ENCODE results near the gene CLTRN. TPM values are rescaled to one million over a fixed set of nuclear protein-coding genes. Genes with fewer than 3 reads are reported as not detected.

The CLTRN gene
- total and polyA plus RNA-seq, 2 donors (not counting 3 experiments of a cell fraction or from before 2014, with no cell fraction given) = 0.04 TPM; not detected in 1

GRCh38 chrX:15673970-15674369 lies 9.4 kb upstream of the CLTRN start:
- H3K9me3 ChIP-seq (replicated peaks; ENCODE audit: control insufficient read depth, insufficient read depth, low read length) = no peaks in the 10 kb centered on the region
- POLR2A ChIA-PET = no interaction called here
- no peak for DNase-seq (ENCODE audit: low read depth, low spot score)
- peak overlapping the region; percentile 78 for H3K4me2 ChIP-seq (ENCODE audit: insufficient read depth, low read length)
- H3K27ac ChIP-seq (ENCODE audit: insufficient read depth, low read depth, low read length) = no peak overlapping the region
- TF ChIP-seq MYC (IDR thresholded peaks at IDR 0.05; ENCODE audit: low read depth, low read length) (no peak), POLR2A (IDR thresholded peaks at IDR 0.05; ENCODE audit: low read depth, low read length) (no peak), JUN (IDR thresholded peaks at IDR 0.05; ENCODE audit: borderline replicate concordance, insufficient read depth, insufficient read length, low read depth) (no peak), POLR2AphosphoS5 (IDR thresholded peaks at IDR 0.05; ENCODE audit: insufficient read depth, low read depth, low read length) (no peak), GATA2 (IDR thresholded peaks at IDR 0.05; ENCODE audit: insufficient read depth, insufficient read length, low read depth, low read length) (no peak), EZH2 (IDR thresholded peaks at IDR 0.05; ENCODE audit: borderline replicate concordance, low read depth, low read length, severe bottlenecking) (no peak), FOS (IDR thresholded peaks at IDR 0.05; ENCODE audit: borderline replicate concordance, insufficient read depth, low read length) (no peak)
- TF ChIP-seq, protein P1, sequence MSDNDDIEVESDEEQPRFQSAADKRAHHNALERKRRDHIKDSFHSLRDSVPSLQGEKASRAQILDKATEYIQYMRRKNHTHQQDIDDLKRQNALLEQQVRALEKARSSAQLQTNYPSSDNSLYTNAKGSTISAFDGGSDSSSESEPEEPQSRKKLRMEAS (IDR thresholded peaks at IDR 0.05; ENCODE audit: insufficient read depth, insufficient read length) = no peak
- TF ChIP-seq, protein P2, sequence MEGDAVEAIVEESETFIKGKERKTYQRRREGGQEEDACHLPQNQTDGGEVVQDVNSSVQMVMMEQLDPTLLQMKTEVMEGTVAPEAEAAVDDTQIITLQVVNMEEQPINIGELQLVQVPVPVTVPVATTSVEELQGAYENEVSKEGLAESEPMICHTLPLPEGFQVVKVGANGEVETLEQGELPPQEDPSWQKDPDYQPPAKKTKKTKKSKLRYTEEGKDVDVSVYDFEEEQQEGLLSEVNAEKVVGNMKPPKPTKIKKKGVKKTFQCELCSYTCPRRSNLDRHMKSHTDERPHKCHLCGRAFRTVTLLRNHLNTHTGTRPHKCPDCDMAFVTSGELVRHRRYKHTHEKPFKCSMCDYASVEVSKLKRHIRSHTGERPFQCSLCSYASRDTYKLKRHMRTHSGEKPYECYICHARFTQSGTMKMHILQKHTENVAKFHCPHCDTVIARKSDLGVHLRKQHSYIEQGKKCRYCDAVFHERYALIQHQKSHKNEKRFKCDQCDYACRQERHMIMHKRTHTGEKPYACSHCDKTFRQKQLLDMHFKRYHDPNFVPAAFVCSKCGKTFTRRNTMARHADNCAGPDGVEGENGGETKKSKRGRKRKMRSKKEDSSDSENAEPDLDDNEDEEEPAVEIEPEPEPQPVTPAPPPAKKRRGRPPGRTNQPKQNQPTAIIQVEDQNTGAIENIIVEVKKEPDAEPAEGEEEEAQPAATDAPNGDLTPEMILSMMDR (IDR thresholded peaks at IDR 0.05; ENCODE audit: extremely low read depth in 1 of 2, insufficient read depth in 1 of 2, low read depth in 1 of 2, low read length in 2 of 2) = no peak
- CTCF ChIA-PET = interaction anchor here (1.0 kb wide), 1 partner anchor 106 kb away, joined by 3 read pairs; no protein-coding TSS in a partner anchor
- dilution Hi-C loops (cut with MboI; ENCODE audit: extremely low pct_ligation_motif_present, low sequenced_read_pairs) = no loop called here
- intact Hi-C loops (cut with micrococcal nuclease) = loop anchor here (2.0 to 5.0 kb wide), 2 partner anchors 182 to 203 kb away; partner anchors contain the start of gene PIR
- H3K36me3 ChIP-seq (ENCODE audit: control insufficient read depth in 2 of 2, extremely low read depth in 1 of 2, insufficient read depth in 2 of 2, low read length in 2 of 2) = no peaks in the 10 kb centered on the region
- no peak for FAIRE-seq
- peak overlapping the region; percentile 65 for H2AFZ ChIP-seq (ENCODE audit: low read depth, low read length)
- H3K79me2 ChIP-seq (ENCODE audit: control insufficient read depth, insufficient read depth, low read length) = peaks cover 23% of the 10 kb centered on the region
- H3K9ac ChIP-seq (replicated peaks; ENCODE audit: extremely low read depth, insufficient read depth, low read length) = peak overlapping the region; percentile 64
- H3K27me3 ChIP-seq (ENCODE audit: control insufficient read depth in 2 of 2, insufficient read depth in 2 of 2, low read length in 2 of 2) = peaks cover 0 to 2% of the 10 kb centered on the region in 2 experiments
- H3K4me3 ChIP-seq (replicated peaks in 1 of 3; ENCODE audit: insufficient read depth in 1 of 3, low read depth in 1 of 3, low read length in 3 of 3) = peak overlapping the region in 2 of 3 experiments; percentile 71 to 78
- BruUV-seq (replicated peaks) = no TSS peak
- H3K4me1 ChIP-seq (ENCODE audit: control insufficient read depth, extremely low read depth, insufficient read depth, low read length) = peaks cover 12% of the 10 kb centered on the region
- no peaks in the 10 kb centered on the region for H3K9me1 ChIP-seq (replicated peaks; ENCODE audit: control insufficient read depth, extremely low read depth, insufficient read depth, low read length)
- no peaks in the 10 kb centered on the region for H4K20me1 ChIP-seq (replicated peaks; ENCODE audit: control insufficient read depth, extremely low read depth, insufficient read depth, low read length)
